GM12872 (cell line): ENCODE measurements around the gene DPM3.

Experiments
- CTCF ChIP-seq: IDR thresholded peaks from 3 replicates; pipeline ENCODE4 v1.5.1; 2011; ENCODE audit warnings: low read depth, mild to moderate bottlenecking, low read length, moderate library complexity; ENCODE audit not compliant: insufficient read depth

Gene DPM3

GRCh38 chr1:155173478-155174323 lies 33.4 kb upstream of the DPM3 start, which contains the start of gene TRIM46:
TSS of gene TRIM46 (plus strand) at chr1:155173849. CDS start at chr1:155173967, 118 bp downstream.
- no peak for TF ChIP-seq CTCF

GRCh38 chr1:155172732-155173477 lies 32.6 kb upstream of the DPM3 start, which contains the start of gene KRTCAP2:
TSS of gene KRTCAP2 (minus strand) at chr1:155173304. CDS start at chr1:155173224, 80 bp downstream.
- TF ChIP-seq CTCF = peak; percentile 94

DNA sequence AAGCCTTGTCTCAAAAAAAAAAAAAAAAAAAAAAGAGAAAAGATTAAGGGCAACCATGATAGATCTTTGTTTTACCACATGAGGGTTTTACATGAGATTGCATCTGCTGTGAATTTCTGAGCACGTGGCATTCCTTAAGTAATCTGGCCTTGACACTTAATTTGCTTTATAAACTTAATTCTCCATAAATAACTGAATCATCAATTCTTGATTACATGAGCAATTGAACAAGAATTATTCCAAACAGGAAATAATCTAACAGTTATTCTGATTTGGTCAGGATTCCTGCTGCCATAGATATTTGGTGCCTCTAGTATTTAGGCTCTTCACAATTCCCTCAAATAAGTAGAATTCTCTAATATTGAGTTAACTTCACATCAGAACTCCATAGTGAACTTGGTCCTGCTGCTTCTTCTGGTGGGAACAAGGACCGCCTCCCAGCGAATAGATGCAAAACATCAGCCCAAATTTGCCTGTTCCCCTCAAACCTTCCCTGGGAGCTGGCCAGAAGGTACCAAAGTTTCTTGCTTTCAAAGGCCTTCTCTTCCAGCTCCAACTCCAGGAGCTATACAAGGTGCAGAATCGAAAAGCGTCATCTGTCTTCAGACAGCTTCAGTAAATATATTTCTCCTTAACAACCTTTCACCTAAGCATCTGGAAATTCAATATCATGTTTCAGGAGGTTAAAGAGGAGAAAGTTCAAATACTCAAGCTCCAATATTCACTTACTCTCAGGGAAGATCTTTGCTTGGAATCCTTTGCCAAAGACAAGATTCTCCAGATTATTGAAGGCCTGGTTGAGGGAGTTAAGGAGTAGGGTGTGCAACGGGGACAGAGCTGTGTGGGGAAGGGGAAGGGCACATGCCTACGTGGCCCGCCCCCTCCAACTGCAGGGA lies 31.8 kb upstream of the DPM3 start:
- TF ChIP-seq CTCF = no peak

DNA sequence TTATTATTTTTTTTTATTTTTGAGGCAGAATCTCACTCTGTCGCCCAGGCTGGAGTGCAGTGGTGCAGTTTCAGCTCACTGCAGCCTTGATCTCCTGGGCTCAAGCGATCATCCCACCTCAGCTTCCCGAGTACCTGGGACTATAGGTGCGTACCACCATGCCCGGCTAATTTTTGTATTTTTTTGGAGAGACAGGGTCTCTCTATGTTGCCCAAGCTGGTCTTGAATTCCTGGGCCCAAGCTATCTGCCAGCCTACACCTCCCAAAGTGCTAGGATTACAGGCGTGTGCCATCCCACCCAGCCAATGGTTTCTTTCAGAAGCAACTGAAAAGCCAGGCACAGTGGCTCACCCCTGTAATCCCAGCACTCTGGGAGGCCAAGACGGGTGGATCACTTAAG lies 30.5 kb upstream of the DPM3 start:
- no peak for TF ChIP-seq CTCF

- TF ChIP-seq CTCF = no peak
Observed at GRCh38 chr1:155170101-155170785, 29.9 kb upstream of the DPM3 start.

GRCh38 chr1:155169541-155169940 lies 29.2 kb upstream of the DPM3 start:
- TF ChIP-seq CTCF = no peak
